GM19238 (cell line): ENCODE results near the gene ABCC1.
"Not testable (repeated sequence)": the region's sequence is repeated elsewhere in the genome, so short reads cannot be mapped to it uniquely, and the experiment has no call there.

Experiments
- DNase-seq: peaks from one replicate; pipeline ENCODE4 v3.0.0; 2011; ENCODE audit warnings: low spot score; ENCODE audit not compliant: insufficient read length

ABCC1 gene

GRCh38 chr16:16155234-16155633 is 205.8 kb downstream of the ABCC1 start:
- DNase-seq: no peak

GRCh38 chr16:16157166-16157565 is 207.8 kb downstream of the ABCC1 start:
- DNase-seq: no peak

GRCh38 chr16:16158082-16158658 is 208.8 kb downstream of the ABCC1 start:
- DNase-seq: no peak

GRCh38 chr16:16158741-16159374 is 209.4 kb downstream of the ABCC1 start:
- DNase-seq: no peak

GRCh38 chr16:16159662-16160061 is 210.2 kb downstream of the ABCC1 start:
- no peak for DNase-seq

- no peak for DNase-seq
Measured at GRCh38 chr16:16161319-16161718, 211.9 kb downstream of the ABCC1 start.

GRCh38 chr16:16161840-16162239 is 212.4 kb downstream of the ABCC1 start:
- not testable (repeated sequence) for DNase-seq

GRCh38 chr16:16162591-16162990 is 213.2 kb downstream of the ABCC1 start:
- DNase-seq: no peak

- DNase-seq: no peak
Measured at GRCh38 chr16:16163109-16163508, 213.7 kb downstream of the ABCC1 start.

- DNase-seq: no peak
Measured at GRCh38 chr16:16163571-16163970, 214.2 kb downstream of the ABCC1 start.

GRCh38 chr16:16164243-16164642 is 214.8 kb downstream of the ABCC1 start:
- no peak for DNase-seq

GRCh38 chr16:16166085-16166484 is 216.7 kb downstream of the ABCC1 start:
- DNase-seq: no peak

GRCh38 chr16:16166949-16167348 is 217.5 kb downstream of the ABCC1 start:
- DNase-seq: no peak

GRCh38 chr16:16167927-16168326 is 218.5 kb downstream of the ABCC1 start:
- DNase-seq: no peak

- DNase-seq: no peak
Measured at GRCh38 chr16:16168431-16168830, 219.0 kb downstream of the ABCC1 start.

GRCh38 chr16:16169615-16170014 is 220.2 kb downstream of the ABCC1 start:
- DNase-seq: no peak

GRCh38 chr16:16171332-16171919 is 222.0 kb downstream of the ABCC1 start:
- DNase-seq: no peak

GRCh38 chr16:16172991-16173390 is 223.6 kb downstream of the ABCC1 start:
- no peak for DNase-seq

GRCh38 chr16:16175296-16175695 is 225.9 kb downstream of the ABCC1 start:
- DNase-seq: no peak

GRCh38 chr16:16176328-16176727 is 226.9 kb downstream of the ABCC1 start:
- no peak for DNase-seq

- no peak for DNase-seq
Measured at GRCh38 chr16:16178455-16179162, 229.2 kb downstream of the ABCC1 start.

GRCh38 chr16:16181748-16182147 is 232.3 kb downstream of the ABCC1 start:
- DNase-seq: not testable (repeated sequence)
